Measurements from ENCODE around the gene CHST8. TPM values are rescaled to one million over a fixed set of nuclear protein-coding genes. Genes with fewer than 3 reads are reported as not detected.

CHST8 gene
- polyA plus RNA-seq, 3 donors = not detected

GRCh38 chr19:33725567-33725966 lies 103.8 kb downstream of the CHST8 start:
- Histone ChIP-seq H3K4me1 (ENCODE audit: control insufficient read depth in 1 of 2, insufficient read depth in 2 of 2, low read length in 2 of 2) (no peaks in the 10 kb centered on the region), H3K4me2 (replicated peaks; ENCODE audit: extremely low read depth, low read length, poor library complexity, severe bottlenecking) (no peak overlapping the region), H2AFZ (ENCODE audit: insufficient read depth, low read depth, low read length, poor library complexity, severe bottlenecking) (no peak overlapping the region), H3K79me2 (ENCODE audit: insufficient read depth, low read length) (no peaks in the 10 kb centered on the region), H3K9ac (ENCODE audit: insufficient read depth, low read length, poor library complexity, severe bottlenecking) (no peak overlapping the region), H3K27me3 (ENCODE audit: control insufficient read depth in 2 of 2, insufficient read depth in 2 of 2, low read length in 2 of 2) (no peaks in the 10 kb centered on the region), H3K27ac (ENCODE audit: low read depth in 1 of 2, low read length in 2 of 2) (no peak overlapping the region), H3K36me3 (replicated peaks in 1 of 2; ENCODE audit: control insufficient read depth in 1 of 2, insufficient read depth in 2 of 2, low read length in 2 of 2) (no peaks in the 10 kb centered on the region), H3K9me3 (replicated peaks in 1 of 2; ENCODE audit: control insufficient read depth in 1 of 2, insufficient read depth in 1 of 2, low read length in 2 of 2) (peaks cover 0 to 4% of the 10 kb centered on the region in 2 donors), H3K4me3 (replicated peaks in 1 of 3; ENCODE audit: low read depth in 2 of 3, low read length in 3 of 3) (no peak overlapping the region), H4K20me1 (ENCODE audit: insufficient read depth, low read length) (no peaks in the 10 kb centered on the region)
- intact Hi-C loops (cut with micrococcal nuclease) = no loop called here
- peaks cover 2 to 6% (median 2%) of the 10 kb centered on the region in 3 donors for H3K27me3 Mint-ChIP-seq (ENCODE audit: low read depth in 3 of 3)
- no peak overlapping the region for H3K27ac Mint-ChIP-seq
- TF ChIP-seq CTCF (IDR thresholded peaks at IDR 0.05) = no peak
- 89% methylated on average over 3 of the region's 9 CpGs for WGBS (ENCODE audit: insufficient coverage)
- no peaks in the 10 kb centered on the region for H3K36me3 Mint-ChIP-seq
- peaks cover 0 to 3% (median 0%) of the 10 kb centered on the region in 7 donors for H3K9me3 Mint-ChIP-seq
- no peak overlapping the region for H3K4me3 Mint-ChIP-seq
- no peaks in the 10 kb centered on the region for H3K4me1 Mint-ChIP-seq
- DNase-seq = no peak

- 66% methylated on average over 12 of the region's 12 CpGs for WGBS (ENCODE audit: insufficient coverage)
- Mint-ChIP-seq H3K27ac (no peak overlapping the region), H3K36me3 (no peaks in the 10 kb centered on the region), H3K4me1 (no peaks in the 10 kb centered on the region), H3K4me3 (no peak overlapping the region), H3K9me3 (peaks cover 0 to 3% (median 0%) of the 10 kb centered on the region in 7 donors), H3K27me3 (ENCODE audit: low read depth in 3 of 3) (peaks cover 2 to 6% (median 2%) of the 10 kb centered on the region in 3 donors)
- intact Hi-C loops (cut with micrococcal nuclease) = no loop called here
- DNase-seq = no peak
- no peak overlapping the region for H3K9ac ChIP-seq (ENCODE audit: insufficient read depth, low read length, poor library complexity, severe bottlenecking)
- no peaks in the 10 kb centered on the region for H3K27me3 ChIP-seq (ENCODE audit: control insufficient read depth in 2 of 2, insufficient read depth in 2 of 2, low read length in 2 of 2)
- TF ChIP-seq CTCF (IDR thresholded peaks at IDR 0.05) = no peak
- H3K4me1 ChIP-seq (ENCODE audit: control insufficient read depth in 1 of 2, insufficient read depth in 2 of 2, low read length in 2 of 2) = no peaks in the 10 kb centered on the region
- peaks cover 0 to 4% of the 10 kb centered on the region in 2 donors for H3K9me3 ChIP-seq (replicated peaks in 1 of 2; ENCODE audit: control insufficient read depth in 1 of 2, insufficient read depth in 1 of 2, low read length in 2 of 2)
- H4K20me1 ChIP-seq (ENCODE audit: insufficient read depth, low read length) = no peaks in the 10 kb centered on the region
- H3K36me3 ChIP-seq (replicated peaks in 1 of 2; ENCODE audit: control insufficient read depth in 1 of 2, insufficient read depth in 2 of 2, low read length in 2 of 2) = no peaks in the 10 kb centered on the region
- H2AFZ ChIP-seq (ENCODE audit: insufficient read depth, low read depth, low read length, poor library complexity, severe bottlenecking) = no peak overlapping the region
- H3K4me2 ChIP-seq (replicated peaks; ENCODE audit: extremely low read depth, low read length, poor library complexity, severe bottlenecking) = no peak overlapping the region
- H3K4me3 ChIP-seq (replicated peaks in 1 of 3; ENCODE audit: low read depth in 2 of 3, low read length in 3 of 3) = no peak overlapping the region
- H3K27ac ChIP-seq (ENCODE audit: low read depth in 1 of 2, low read length in 2 of 2) = no peak overlapping the region
- no peaks in the 10 kb centered on the region for H3K79me2 ChIP-seq (ENCODE audit: insufficient read depth, low read length)
Observed at GRCh38 chr19:33726756-33727155, 105.0 kb downstream of the CHST8 start.

Measured in CD14-positive monocyte (primary cell).